H9 (cell line): ENCODE measurements around the gene PXK. TPM values are rescaled to one million over a fixed set of nuclear protein-coding genes. Genes with fewer than 3 reads are reported as not detected.

Experiments used
- DNase-seq: peaks from one replicate; pipeline ENCODE4 v3.0.0-alpha.2; 2017
- H2AFZ ChIP-seq: one replicate; pipeline ENCODE4 v1.6.1; 2013; ENCODE audit warnings: mild to moderate bottlenecking, low read length, control low read depth, moderate library complexity
- H2AK5ac ChIP-seq: 2 replicates; pipeline ENCODE4 v1.6.1; 2013; ENCODE audit warnings: low read length, control low read depth, mixed read lengths; ENCODE audit not compliant: insufficient read length
- H2BK120ac ChIP-seq: one replicate; pipeline ENCODE4 v1.6.1; 2013; ENCODE audit warnings: low read depth, mild to moderate bottlenecking, low read length, control low read depth, inconsistent platforms; ENCODE audit not compliant: poor library complexity, severe bottlenecking
- H2BK12ac ChIP-seq: 2 replicates; pipeline ENCODE4 v1.6.1; 2013; ENCODE audit warnings: low read length, control low read depth, mixed read lengths, low read depth; ENCODE audit not compliant: insufficient read length
- H2BK15ac ChIP-seq: 2 replicates; pipeline ENCODE4 v1.6.1; 2013; ENCODE audit warnings: low read depth, low read length, control low read depth
- H2BK20ac ChIP-seq: one replicate; pipeline ENCODE4 v1.6.1; 2013; ENCODE audit warnings: low read depth, mild to moderate bottlenecking, low read length, control low read depth, inconsistent platforms; ENCODE audit not compliant: poor library complexity, severe bottlenecking
- H2BK5ac ChIP-seq: 2 replicates; pipeline ENCODE4 v1.6.1; 2013; ENCODE audit warnings: low read length, control low read depth, mixed read lengths; ENCODE audit not compliant: insufficient read length
- H3K14ac ChIP-seq: 2 replicates; pipeline ENCODE4 v1.6.1; 2013; ENCODE audit warnings: low read length, control low read depth; ENCODE audit not compliant: insufficient read depth
- H3K18ac ChIP-seq: 2 replicates; pipeline ENCODE4 v1.6.1; 2013; ENCODE audit warnings: low read depth, mild to moderate bottlenecking, mixed read lengths, low read length, control low read depth; ENCODE audit not compliant: insufficient read length
- H3K23ac ChIP-seq: 2 replicates; pipeline ENCODE4 v1.6.1; 2013; ENCODE audit warnings: low read length, control low read depth, mixed read lengths, low read depth; ENCODE audit not compliant: insufficient read length
- H3K23me2 ChIP-seq: 2 replicates; pipeline ENCODE4 v1.6.1; 2013; ENCODE audit warnings: low read depth, mild to moderate bottlenecking, mixed read lengths, low read length, control low read depth; ENCODE audit not compliant: insufficient read length, poor library complexity, severe bottlenecking
- H3K27ac ChIP-seq: 2 replicates; pipeline ENCODE4 v1.5.1; 2013; ENCODE audit warnings: low read length, control low read depth, mixed read lengths, low read depth; ENCODE audit not compliant: insufficient read length
- H3K27me3 ChIP-seq: 2 replicates; pipeline ENCODE4 v1.6.1; 2013; ENCODE audit warnings: low read length, control low read depth, inconsistent platforms; ENCODE audit not compliant: insufficient read depth
- H3K4ac ChIP-seq: 2 replicates; pipeline ENCODE4 v1.6.1; 2013; ENCODE audit warnings: low read depth, mild to moderate bottlenecking, control low read depth, inconsistent platforms, low read length, moderate library complexity
- H3K4me1 ChIP-seq: 2 replicates; pipeline ENCODE4 v1.6.1; 2013; ENCODE audit warnings: low read length, control low read depth, inconsistent platforms; ENCODE audit not compliant: insufficient read depth
- H3K4me2 ChIP-seq: 2 replicates; pipeline ENCODE4 v1.6.1; 2013; ENCODE audit warnings: low read length, control low read depth, mixed read lengths; ENCODE audit not compliant: insufficient read length, insufficient read depth
- H3K56ac ChIP-seq: 2 replicates; pipeline ENCODE4 v1.6.1; 2013; ENCODE audit warnings: low read depth, mild to moderate bottlenecking, mixed read lengths, low read length, control low read depth; ENCODE audit not compliant: insufficient read length
- H3K79me1 ChIP-seq: 2 replicates; pipeline ENCODE4 v1.6.1; 2013; ENCODE audit warnings: low read depth, mild to moderate bottlenecking, moderate library complexity, low read length, control low read depth, inconsistent platforms; ENCODE audit not compliant: insufficient read depth, poor library complexity, severe bottlenecking
- H3K79me2 ChIP-seq: 2 replicates; pipeline ENCODE4 v1.6.1; 2013; ENCODE audit warnings: low read length, control low read depth, inconsistent platforms; ENCODE audit not compliant: insufficient read depth
- H3K9ac ChIP-seq: 2 replicates; pipeline ENCODE4 v1.6.1; 2013; ENCODE audit warnings: low read length, control low read depth, mixed read lengths; ENCODE audit not compliant: insufficient read length; ENCODE audit errors: extremely low read depth
- H3K9me3 ChIP-seq: one replicate; pipeline ENCODE4 v1.6.1; 2013; ENCODE audit warnings: low read depth, low read length, inconsistent platforms; ENCODE audit not compliant: control insufficient read depth
- H3T11ph ChIP-seq: one replicate; pipeline ENCODE4 v1.6.1; 2013; ENCODE audit warnings: mild to moderate bottlenecking, low read length, control low read depth, inconsistent platforms
- H4K20me1 ChIP-seq: one replicate; pipeline ENCODE4 v1.6.1; 2013; ENCODE audit not compliant: control insufficient read depth, insufficient read length, insufficient read depth
- H4K5ac ChIP-seq: 2 replicates; pipeline ENCODE4 v1.6.1; 2013; ENCODE audit warnings: low read depth, mild to moderate bottlenecking, mixed read lengths, low read length, control low read depth; ENCODE audit not compliant: insufficient read length
- H4K8ac ChIP-seq: replicated peaks from 2 replicates; pipeline ENCODE4 v1.6.1; 2013; ENCODE audit warnings: low read length, control low read depth, mixed read lengths, low read depth; ENCODE audit not compliant: insufficient read length
- H4K91ac ChIP-seq: 2 replicates; pipeline ENCODE4 v1.6.1; 2013; ENCODE audit warnings: low read depth, mild to moderate bottlenecking, moderate library complexity, mixed read lengths, low read length, control low read depth; ENCODE audit not compliant: insufficient read length
- H3K27ac Mint-ChIP-seq, 3 experiments: 2 replicates in 2 of 3; 3 replicates in 1 of 3; pipeline ENCODE4 v1.8.0; 2020 to 2021; ENCODE audit warnings: mixed read lengths in 3 of 3, mild to moderate bottlenecking in 1 of 3, moderate library complexity in 1 of 3
- H3K27me3 Mint-ChIP-seq: 2 replicates; pipeline ENCODE4 v1.8.0; 2021; ENCODE audit warnings: low read depth, mild to moderate bottlenecking, moderate library complexity, mixed read lengths
- H3K36me3 Mint-ChIP-seq, 3 experiments: 2 replicates in 2 of 3; 3 replicates in 1 of 3; pipeline ENCODE4 v1.8.0; 2020 to 2021; ENCODE audit warnings: low read depth in 3 of 3, mixed read lengths in 3 of 3; ENCODE audit not compliant: insufficient read depth in 1 of 3
- H3K4me1 Mint-ChIP-seq, 2 experiments: 2 replicates each; pipeline ENCODE4 v1.8.0; 2020; ENCODE audit warnings: mixed read lengths in 2 of 2
- H3K4me3 Mint-ChIP-seq, 2 experiments: 2 replicates in 1 of 2; 3 replicates in 1 of 2; pipeline ENCODE4 v1.8.0; 2020 to 2021; ENCODE audit warnings: mild to moderate bottlenecking in 2 of 2, mixed read lengths in 2 of 2, moderate library complexity in 1 of 2
- H3K9me3 Mint-ChIP-seq, 2 experiments: 2 replicates in 1 of 2; 3 replicates in 1 of 2; pipeline ENCODE4 v1.8.0; 2020; ENCODE audit warnings: mild to moderate bottlenecking in 2 of 2, mixed read lengths in 2 of 2, moderate library complexity in 1 of 2
- CTCF ChIP-seq: fragments of 200-600 bp; sonication (generic); conservative IDR thresholded peaks from 3 replicates; pipeline ENCODE4 v1.8.0; 2021; ENCODE audit warnings: antibody characterized with exemption, mild to moderate bottlenecking
- WGBS: extraction: QIAGEN DNeasy Blood & Tissue Kit; methylation state at CpG from one replicate; pipeline ENCODE4 v1.1.7; 2013; ENCODE audit warnings: missing lambda C conversion rate, low lambda C conversion rate, mixed read lengths; ENCODE audit not compliant: insufficient read length; ENCODE audit errors: extremely low coverage; 5-methylcytosine and 5-hydroxymethylcytosine counted together
- total RNA-seq: library from RNA; stranded (reverse); gene quantifications from 2 replicates; pipeline ENCODE4 v1.2.1, GENCODE V29; 2021

The PXK gene
- total RNA-seq, 1 experiment from 2014 or later, result 3.3 TPM

- no peak overlapping the region for H2AK5ac ChIP-seq
- peaks cover 11 to 12% of the 10 kb centered on the region in 2 experiments for H3K4me1 Mint-ChIP-seq
- H3K9me3 Mint-ChIP-seq, result no peaks in the 10 kb centered on the region
Observed at GRCh38 chr3:58464866-58465265, 132.2 kb downstream of the PXK start.

More at GRCh38 chr3:58464866-58465265, 132.2 kb downstream of the PXK start:
- no peaks in the 10 kb centered on the region for H3K9me3 ChIP-seq
- no peak for TF ChIP-seq CTCF
- no peaks in the 10 kb centered on the region for H3K79me2 ChIP-seq
- H3K23ac ChIP-seq, result no peak overlapping the region
- no peak overlapping the region for H2BK12ac ChIP-seq
- H3K27ac ChIP-seq, result no peak overlapping the region
- no peak overlapping the region for H3K4ac ChIP-seq
- H3K4me1 ChIP-seq, result peaks cover 5% of the 10 kb centered on the region; the same call in 1 of the 2 replicates
- no peak overlapping the region for H2AFZ ChIP-seq
- H2BK5ac ChIP-seq, result no peak overlapping the region
- no peaks in the 10 kb centered on the region for H3K27me3 Mint-ChIP-seq
- H4K20me1 ChIP-seq, result no peaks in the 10 kb centered on the region
- H3K79me1 ChIP-seq, result no peaks in the 10 kb centered on the region
- no peak overlapping the region for H4K8ac ChIP-seq
- H3K23me2 ChIP-seq, result no peaks in the 10 kb centered on the region
- H3T11ph ChIP-seq, result no peak overlapping the region
- H2BK15ac ChIP-seq, result no peak overlapping the region
- no peak overlapping the region for H3K56ac ChIP-seq
- no peaks in the 10 kb centered on the region for H3K36me3 Mint-ChIP-seq
- no peak overlapping the region for H3K9ac ChIP-seq
- H3K27me3 ChIP-seq, result no peaks in the 10 kb centered on the region
- no peak overlapping the region for H3K4me2 ChIP-seq
- H2BK120ac ChIP-seq, result no peak overlapping the region
- no peak overlapping the region for H4K91ac ChIP-seq
- no peak overlapping the region for H3K27ac Mint-ChIP-seq
- no peak overlapping the region for H3K4me3 Mint-ChIP-seq
- H3K18ac ChIP-seq, result no peak overlapping the region
- H2BK20ac ChIP-seq, result no peak overlapping the region
- no peak overlapping the region for H3K14ac ChIP-seq
- WGBS, result no CpG with 5 or more reads among the region's 3 CpGs
- DNase-seq, result no peak
- H4K5ac ChIP-seq, result no peak overlapping the region
